NAMALWA (cell line): ENCODE measurements around the gene NAXD.

Experiments used
- DNase-seq: peaks from one replicate; pipeline ENCODE4 v3.0.0-alpha.2; 2015; ENCODE audit warnings: low spot score

Gene NAXD

DNA sequence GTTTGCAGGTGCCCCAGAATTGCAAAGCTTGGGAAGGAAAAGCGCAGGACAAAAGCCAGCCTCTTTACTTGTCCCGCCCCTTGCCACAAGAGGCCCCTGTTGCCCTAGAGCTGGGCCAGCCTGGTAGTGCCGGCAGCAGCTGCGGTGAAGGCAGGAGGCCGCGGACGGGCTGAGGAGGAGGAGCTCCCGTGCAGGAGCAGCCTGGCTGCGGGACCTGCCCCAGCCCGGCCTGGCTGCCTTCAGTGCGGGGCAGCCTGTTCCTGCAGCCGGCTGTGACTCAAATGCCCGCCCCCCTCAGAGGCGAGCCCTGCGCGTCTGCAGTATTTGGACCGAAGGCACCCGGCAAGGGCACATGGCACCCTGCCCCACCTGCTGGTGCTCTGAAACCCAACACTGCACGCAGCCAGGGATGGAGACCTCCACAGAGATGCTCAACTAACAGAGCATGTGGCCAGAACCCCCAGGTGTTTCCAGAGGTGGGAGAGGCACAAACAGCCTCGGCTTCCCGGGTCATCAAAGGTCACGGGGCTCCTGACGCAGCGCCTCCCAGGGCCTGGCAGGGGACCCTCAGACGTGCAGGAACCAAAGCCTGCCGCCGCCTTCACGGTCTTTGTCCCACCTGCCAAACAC, 29.7 kb downstream of the NAXD start:
- DNase-seq = peak; percentile 35

DNA sequence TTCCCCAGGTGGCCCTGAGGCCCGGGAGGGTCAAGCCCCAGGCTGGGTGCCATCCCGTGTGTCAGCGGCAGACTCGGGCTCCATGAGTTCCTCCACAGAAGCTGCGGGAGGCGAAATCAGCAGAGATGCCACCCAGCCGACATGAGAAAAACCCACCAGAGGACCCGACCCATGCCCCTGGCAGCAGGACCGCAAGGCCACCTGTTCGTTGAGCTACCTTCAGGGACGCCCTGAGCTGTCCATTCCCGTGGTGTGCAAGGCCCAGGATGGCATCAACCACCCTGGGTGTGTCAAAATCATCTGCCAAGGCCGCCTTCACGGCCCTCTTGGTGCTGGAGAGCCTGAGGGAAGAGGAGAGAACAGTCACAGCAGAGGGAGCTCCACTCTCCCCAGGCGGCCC, 30.4 kb downstream of the NAXD start:
- DNase-seq = no peak

DNA sequence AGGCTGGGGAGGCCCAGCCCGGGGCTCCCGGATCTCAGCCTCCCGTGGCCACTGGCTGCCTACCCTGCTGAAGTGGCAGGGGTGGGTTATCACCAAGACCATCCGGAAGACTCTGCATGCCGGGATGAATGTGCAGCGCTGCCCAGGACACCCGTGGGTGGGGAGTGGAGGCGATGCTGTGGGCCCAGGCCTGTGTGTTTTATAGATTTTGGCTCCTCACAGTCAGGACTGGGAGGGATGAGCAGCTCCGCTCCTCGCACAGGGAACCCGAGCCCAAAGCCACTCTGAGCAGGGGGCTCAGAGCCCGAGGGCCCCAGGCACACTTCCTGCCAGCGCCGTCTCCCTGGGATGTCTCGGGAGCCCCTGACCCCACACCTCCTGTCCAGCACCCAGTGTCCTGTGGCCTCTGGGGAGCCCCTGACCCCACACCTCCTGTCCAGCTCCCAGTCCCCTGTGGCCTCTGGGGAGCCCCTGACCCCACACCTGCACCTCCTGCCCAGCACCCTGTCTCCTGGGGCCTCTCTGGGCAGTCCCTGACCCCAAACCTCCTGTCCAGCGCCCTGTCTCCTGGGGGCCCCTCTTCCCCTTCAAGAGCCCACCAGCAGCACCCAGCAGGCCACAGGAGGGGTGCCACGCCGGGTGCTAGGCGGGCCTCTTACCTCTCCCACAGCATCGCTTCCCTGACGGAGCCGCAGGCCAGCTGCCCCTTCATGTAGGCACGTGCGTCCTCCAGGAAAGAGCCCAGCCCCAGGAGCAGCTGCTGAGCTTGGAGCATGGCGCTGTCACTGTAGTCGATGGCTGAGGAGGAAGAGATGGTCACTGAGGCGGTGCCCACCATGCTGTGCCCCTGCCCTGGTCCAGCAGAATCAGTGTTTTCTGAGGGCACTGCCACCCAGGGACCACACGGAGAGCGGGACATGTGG, 31.4 kb downstream of the NAXD start:
- no peak for DNase-seq

DNA sequence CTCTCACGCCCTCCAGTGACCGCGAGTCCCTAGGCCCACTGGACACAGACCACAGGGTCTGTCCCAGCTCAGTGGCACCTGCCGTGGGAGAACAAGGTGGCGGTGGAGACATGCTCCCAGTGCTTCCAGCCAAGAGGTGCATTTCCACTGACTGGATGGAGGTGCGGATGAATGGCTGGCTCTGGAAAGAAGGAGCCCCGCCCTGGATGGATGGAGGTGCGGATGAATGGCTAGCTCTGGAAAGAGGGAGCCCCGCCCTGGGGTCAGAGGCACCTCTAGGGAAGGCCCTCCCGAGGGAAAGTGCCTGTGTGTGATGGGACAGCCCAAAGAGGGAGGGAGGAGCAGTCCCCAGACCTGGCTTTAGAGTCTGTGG, 32.0 kb downstream of the NAXD start:
- no peak for DNase-seq

DNA sequence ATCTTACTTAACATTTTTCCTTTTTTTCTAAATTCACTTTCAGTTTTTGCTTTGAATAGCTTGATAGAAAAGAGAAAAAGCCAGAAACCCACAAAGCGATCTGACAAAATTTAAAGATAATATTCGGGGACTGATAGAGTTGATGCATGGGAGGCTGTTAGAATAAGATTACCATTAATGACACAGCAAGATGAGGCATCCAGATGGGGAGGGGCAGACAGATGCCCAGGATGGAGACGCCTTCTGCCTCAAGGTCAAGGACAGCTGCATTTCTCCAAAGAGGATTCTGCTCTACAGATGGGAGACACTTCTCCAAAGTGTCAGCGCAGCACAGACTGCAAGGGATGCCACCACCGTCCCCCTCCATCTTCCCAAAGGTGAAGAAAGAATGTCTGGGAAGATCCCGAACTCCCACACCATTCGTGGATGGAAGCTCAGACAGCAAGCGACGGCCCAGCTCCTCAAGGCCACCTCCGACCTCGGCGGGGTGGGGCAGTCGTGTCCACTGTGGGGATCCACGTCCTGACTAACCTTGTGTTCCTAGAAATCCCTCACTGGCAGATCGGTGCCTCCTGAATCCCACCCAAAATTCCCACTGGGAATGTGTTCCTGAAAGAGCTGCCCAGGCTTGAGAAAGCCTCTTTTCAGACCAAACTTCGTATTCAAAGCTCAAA, 32.9 kb downstream of the NAXD start:
- no peak for DNase-seq

DNA sequence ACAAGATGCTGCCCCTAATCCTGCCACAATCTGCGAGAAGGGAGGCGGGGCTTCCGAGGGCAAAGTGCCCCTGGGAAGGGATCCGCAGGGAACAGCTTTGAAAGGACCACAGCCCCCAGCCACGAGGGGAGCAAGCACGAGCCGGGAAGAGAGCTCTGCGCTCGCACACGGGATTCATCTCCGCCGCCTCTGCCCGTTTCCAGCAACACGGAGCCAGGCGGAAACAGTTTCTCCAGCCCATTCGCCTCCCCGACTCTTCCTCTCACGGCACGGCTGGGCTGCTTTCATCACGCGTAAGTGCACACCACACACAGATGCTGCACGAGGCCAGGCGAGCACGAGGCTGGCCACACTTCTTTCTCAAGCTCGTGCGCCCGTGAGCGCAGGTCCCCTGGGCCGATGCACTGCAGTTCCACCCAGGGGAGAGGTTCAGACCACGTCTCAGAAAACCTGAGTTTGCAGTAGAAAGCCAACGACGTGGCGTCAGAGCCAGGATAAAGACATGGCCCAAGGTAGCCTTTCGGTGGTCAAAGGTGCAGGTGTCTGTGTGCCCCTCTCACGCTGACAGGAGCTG, 33.6 kb downstream of the NAXD start:
- DNase-seq = no peak

DNA sequence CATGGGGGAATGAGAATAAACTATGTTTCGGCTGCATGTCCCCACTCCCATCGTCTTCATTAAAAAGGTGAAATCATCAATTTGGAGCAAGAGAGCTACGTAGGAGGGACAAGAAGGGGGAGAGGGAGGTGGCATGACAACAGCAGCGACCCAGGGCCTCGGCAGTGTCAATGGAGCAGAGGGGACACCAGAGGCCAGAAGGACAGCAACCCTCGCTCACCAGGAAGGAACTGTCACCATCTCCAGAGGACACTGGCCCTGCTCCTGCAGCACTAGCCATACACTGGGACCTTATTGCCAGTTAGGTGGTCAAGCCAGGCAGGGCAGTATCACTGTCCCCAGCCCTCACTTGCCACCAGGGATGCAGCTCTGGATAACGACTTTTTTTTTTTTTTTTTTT, 34.2 kb downstream of the NAXD start:
- no peak for DNase-seq

DNA sequence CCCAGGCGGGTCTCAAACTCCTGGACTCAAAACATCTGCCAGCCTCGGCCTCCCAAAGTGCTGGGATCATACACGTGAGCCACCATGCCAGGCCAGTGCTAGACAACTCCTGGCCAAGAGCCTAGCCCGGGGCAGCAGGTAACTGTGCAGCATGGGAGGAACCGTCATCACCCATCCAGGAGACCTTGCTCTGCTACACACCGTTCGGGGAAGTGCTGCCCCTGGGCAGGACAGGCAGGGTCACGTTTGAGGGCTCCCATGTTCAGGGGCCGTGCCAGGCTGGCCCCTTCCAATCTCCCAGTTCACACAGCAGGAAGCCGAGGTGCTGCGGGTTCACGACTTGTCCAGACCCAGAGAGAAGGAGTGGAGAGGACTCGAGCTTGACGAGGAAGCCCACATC, 35.1 kb downstream of the NAXD start:
- no peak for DNase-seq

DNA sequence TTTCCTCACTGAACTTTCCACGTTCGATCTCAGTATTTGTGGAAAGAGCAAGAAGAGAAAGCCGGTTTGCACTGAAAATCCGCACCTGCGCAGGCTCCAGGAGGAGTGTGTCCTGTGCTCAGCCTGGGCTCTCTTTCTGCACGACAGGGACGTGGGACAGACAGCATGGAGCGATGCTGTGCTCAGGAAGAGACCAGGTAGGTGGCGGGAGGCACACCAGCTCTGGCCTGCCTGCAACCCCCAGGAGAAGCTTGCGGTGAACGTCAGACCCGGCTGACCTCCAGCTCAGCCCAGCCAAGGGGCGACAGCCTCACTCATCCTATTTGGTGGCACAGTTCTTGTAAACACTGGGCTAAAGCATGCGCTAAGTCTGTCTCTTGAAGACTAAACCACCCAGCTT, 35.9 kb downstream of the NAXD start:
- DNase-seq = no peak

DNA sequence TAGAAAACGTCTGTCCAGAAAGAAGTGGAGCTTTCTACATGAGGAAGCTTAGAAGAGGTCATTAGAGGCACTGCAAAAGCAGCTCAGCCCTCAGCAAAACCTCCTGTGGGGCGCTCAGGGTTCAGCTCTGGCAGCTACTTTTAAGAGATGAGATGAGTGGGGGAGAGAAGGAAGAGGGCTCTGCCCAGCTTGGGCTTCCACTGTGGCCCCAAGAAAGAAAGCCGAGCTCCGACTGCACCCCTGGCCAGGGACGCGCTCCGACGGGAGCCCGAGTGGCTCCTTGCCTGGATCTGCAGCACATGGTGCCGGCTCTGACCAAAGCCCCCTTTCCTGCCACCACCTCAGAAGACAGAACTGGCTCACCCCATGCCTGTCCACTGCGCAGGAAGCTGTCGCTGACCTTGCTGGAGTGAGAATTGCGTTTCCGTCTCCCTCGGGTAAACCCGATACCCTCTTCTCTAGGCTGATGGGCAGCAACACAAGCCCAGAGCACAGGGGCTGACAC, 36.4 kb downstream of the NAXD start:
- DNase-seq = no peak

DNA sequence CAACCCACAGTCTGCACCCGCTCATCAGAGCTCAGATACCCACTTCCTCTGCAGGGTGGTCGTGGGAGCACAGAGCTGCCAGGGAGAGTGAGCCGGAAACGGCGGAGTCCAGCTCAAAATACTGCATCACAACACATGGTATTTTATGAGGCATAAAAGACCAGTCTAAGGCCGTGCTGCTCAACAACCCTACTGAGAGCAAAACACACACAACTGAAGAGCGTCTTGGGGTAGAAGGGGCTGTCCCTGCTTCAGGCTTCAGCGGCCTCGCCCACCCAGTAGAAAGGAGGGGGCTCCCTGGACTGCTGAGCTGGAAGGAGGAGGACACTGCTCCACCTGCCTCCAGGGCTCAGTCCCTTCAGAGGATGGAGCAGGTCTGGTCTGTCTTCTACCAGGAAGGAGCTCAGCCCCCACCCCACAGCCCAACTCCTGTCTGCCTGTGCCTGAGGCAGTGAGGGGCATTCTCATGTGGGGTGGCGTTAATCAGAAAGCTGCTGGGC, 36.9 kb downstream of the NAXD start:
- no peak for DNase-seq

DNA sequence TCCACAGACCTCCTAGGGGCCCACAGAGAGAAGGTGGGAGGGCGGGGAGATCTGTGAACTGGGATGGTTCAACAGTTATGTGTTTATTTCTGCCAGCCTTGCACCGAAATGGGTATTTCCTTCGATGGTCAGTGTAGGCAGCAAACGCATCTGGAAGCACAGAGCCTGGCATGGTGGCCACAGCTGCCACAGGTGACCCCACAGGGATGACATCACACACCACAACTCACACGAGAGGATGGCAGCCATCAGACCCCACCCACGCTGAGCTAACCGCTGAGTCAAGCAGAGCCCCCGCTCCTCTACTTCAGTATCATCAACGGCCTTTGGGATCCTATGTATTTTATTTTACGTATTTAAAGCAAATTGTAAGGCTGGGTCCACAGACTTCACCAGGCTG, 37.4 kb downstream of the NAXD start:
- DNase-seq = no peak

DNA sequence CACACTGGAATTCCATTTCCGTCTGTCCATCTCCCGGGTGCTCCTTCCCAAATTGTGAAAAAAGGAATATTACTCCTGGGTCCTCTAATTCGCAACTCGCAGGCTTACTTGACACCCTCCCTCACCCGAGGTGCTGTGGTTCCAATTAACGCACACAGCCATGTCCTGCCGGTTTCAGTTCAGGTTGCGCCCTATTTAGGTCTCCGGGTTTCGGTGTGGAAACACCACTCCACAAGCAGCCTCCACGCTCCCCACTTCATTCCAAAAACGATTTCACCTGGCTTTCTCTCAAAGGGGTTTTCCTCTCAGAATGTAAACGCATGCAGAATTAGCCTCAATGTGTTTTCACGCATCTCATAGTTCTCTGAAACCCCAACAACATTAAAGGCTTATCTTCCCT, 37.9 kb downstream of the NAXD start:
- DNase-seq = no peak

DNA sequence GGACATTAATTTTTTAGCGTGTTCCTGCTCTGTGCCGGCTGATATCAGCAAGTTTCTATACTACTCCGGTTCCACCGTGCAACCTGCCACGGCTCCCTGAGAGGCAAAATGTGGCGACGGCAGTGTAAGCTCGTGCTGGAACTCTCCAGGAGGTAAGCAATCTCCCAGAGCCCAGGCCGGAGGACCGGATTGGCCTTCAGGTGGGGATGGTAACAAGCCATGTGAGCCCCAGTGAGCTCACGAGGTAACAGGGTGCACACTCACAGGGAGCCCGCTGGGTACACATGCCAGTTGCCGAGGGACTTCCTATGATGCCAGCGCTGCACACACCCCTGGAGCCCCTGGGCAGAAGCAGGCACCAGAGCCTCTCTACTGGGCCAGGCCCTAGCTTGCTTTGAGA, 38.5 kb downstream of the NAXD start:
- DNase-seq = no peak

DNA sequence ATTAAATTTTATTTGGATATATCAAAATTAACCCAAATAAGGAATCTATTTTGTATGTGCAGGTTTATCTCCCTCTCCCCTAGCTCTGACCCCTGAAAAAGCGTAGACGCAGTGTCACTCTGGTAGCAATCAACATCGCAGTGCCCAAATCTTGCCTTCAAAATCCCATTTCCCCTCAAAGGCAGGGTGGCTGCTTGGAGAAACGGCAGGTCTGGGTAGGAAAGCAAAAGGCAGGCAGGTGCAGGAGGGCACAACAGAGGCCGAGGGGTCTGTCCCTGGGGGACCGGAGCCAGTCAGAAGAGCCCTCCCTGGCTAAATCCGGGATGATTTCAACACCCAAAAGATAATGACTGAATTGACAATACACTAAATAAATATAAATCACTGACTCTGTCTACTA, 41.9 kb downstream of the NAXD start:
- no peak for DNase-seq

DNA sequence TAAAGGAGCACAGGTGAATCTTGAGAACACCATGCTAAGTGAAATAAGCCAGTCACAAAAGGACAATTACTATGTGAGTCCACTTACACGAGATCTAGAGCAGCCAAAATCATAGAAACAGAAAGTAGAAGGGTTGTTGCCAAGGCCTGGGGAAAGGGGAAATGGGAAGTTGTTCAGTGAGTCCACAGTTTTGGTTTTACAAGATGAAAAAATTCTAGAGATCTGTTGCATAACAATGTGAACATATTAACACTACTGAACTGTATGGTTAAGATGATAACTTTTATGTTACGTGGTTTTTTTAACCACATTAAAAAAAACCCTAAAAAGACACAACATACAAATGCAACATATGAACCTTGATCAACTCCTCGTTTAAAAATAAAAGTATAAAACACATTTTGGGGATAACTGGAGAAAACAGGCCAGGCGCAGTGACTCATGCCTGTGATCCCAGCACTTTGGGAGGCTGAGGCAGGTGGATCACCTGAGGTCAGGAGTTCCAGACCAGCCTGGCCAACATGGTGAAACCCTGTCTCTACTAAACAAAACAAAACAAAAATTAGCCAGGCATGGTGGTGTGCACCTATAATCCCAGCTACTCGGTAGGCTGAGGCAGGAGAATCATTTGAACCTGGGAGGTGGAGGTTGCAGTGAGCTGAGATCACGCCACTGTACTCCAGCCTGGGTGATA, 43.0 kb downstream of the NAXD start:
- peak; percentile 59 for DNase-seq

DNA sequence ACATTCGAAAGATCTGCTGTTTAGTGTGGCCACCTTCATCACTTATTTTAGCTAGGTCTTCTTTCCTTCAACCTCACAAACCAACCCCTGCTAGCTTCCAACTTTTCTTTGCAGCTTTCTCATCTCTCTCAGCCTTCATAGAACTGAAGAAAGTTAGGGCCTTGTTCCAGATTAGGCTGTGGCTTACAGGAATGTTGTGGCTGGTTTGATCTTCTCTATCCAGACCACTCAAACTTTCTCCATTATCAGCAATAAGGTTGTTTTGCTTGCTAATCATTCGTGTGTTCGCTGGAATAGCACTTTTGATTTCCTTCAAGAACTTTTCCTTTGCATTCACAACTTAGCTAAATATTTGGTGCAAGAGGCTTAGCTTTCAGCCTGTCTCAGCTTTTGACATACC, 45.9 kb downstream of the NAXD start:
- DNase-seq = no peak

DNA sequence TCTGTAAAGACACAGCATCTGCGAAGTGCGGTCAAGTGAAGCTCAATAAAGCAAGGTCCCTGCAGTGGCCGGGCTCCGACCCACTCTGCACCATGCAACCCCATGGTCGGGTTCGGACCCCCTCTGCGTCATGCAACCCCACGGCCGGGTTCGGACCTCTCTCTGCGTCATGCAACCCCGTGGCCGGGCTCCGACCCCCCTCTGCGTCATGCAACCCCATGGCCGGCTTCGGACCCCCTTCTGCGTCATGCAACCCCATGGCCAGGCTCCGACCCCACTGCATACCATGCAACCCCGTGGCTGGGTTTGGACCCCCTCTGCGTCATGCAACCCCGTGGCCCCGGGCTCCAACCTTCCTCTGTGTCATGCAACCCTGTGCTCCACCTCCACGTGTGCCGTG, 46.7 kb downstream of the NAXD start:
- no peak for DNase-seq

DNA sequence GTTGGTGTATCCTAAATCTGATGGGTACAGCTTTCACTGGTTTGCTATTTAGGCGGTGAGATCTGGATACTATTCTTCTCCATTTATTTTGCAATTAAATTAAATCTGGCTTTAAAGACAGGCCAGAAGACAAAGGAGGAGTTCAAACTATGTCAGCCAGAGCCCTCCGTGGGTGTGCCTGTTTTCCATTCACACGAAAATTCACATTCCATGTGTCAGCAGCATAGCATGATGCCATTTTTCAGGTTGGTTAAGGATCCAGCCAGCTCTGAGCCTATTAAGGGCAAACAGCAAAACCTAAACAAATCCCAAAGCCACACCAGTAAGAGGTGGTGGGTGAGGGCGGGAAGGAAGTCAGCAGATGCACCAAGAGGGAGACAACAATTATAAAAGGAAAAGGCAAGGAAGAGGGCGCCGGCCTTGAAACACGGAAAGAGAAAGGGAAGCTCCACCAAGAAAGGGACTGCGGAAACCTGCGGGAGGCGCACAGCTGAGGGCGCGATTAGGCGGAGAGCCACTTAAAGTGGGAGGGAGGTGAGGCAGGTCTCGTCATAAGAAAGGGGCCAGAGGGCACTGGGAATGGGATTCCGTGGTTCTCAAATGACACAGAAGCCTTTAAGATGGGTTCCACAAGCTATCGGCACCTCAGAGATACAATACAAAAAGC, 47.6 kb downstream of the NAXD start:
- DNase-seq = no peak

DNA sequence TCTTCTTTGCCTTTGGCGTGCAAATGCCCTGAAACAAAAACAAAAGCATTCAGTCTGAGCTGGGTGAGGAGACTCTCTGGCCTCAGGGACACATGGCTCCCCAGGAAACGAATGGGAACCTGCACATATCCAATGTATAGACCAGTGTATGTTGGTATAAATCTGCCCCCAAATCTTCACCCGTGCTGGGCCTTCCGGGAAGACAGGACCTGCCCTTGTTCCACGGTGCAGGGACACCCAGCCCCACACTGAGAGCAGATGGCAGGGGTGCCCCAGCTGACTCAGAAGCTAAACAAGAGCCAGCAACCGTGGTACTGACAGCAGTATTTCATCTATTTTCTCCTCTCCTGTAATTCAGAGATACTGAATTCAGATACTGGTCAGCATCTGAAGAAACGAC, 48.1 kb downstream of the NAXD start:
- no peak for DNase-seq

DNA sequence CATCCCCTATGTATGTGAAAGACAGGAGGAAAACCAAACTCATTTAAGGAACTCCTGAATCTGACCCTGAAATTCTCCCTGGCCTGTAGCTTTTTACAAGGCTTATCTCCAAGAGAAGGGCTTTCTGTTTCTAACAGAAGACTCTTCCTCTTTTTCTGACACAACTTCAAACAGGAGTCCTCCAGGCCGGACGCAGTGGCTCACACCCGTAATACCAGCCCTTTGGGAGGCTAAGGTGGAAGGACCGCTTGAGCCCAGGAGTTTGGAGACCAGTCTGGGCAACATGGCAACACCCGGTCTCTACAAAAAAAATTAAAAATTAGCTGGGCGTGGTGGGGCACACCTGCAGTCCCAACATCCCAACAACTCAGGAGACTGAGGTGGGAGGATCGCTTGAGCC, 48.7 kb downstream of the NAXD start:
- no peak for DNase-seq
